IMR-90 (cell line): Measurements from ENCODE around the gene LRRC66. TPM values are rescaled to one million over a fixed set of nuclear protein-coding genes. Genes with fewer than 3 reads are reported as not detected.

Experiments used
- ATAC-seq: fragments of 200-7000 bp; cut with Tn5 transposase; 2 replicates; pipeline ENCODE4 v1.9.1; 2020; ENCODE audit warnings: low read depth, mild to moderate bottlenecking, moderate library complexity
- BruUV-seq: library from RNA; stranded (reverse); fragments of 400-500 nt; replicated peaks from 2 replicates; lab custom pipeline; 2021; lab: Mats Ljungman, UMichigan
- CTCF ChIA-PET: fragments of 300-600 bp; formaldehyde crosslinking; extraction: SDS; loops from one replicate; lab custom pipeline; 2021; ENCODE audit warnings: antibody characterized with exemption; lab: Yijun Ruan, JAX
- POLR2A ChIA-PET: fragments of 300-600 bp; sonication (Branson Sonifier 250); formaldehyde crosslinking; loops from one replicate; lab custom pipeline; 2022; ENCODE audit warnings: antibody characterized with exemption; ENCODE audit not compliant: unreplicated experiment; lab: Charles Lee
- DNase-seq: peaks from one replicate; pipeline ENCODE4 v3.0.0; 2013
- H2AFZ ChIP-seq: replicated peaks from 2 replicates; pipeline ENCODE3; 2013; ENCODE audit warnings: low read length, mild to moderate bottlenecking; ENCODE audit not compliant: poor library complexity
- H2AK5ac ChIP-seq: 2 replicates; pipeline ENCODE4 v1.6.1; 2013; ENCODE audit warnings: low read depth, low read length, inconsistent platforms
- H2AK9ac ChIP-seq: replicated peaks from 2 replicates; pipeline ENCODE3; 2013; ENCODE audit warnings: mild to moderate bottlenecking, low read depth, low read length, moderate library complexity; ENCODE audit not compliant: poor library complexity
- H2BK120ac ChIP-seq: 2 replicates; pipeline ENCODE4 v1.6.1; 2013; ENCODE audit warnings: low read depth, low read length, inconsistent platforms
- H2BK15ac ChIP-seq: 3 replicates; pipeline ENCODE4 v1.6.1; 2013; ENCODE audit warnings: low read depth, low read length, inconsistent platforms
- H2BK20ac ChIP-seq: 2 replicates; pipeline ENCODE4 v1.6.1; 2013; ENCODE audit warnings: low read depth, mild to moderate bottlenecking, inconsistent platforms, low read length, moderate library complexity
- H2BK5ac ChIP-seq: 2 replicates; pipeline ENCODE4 v1.6.1; 2013; ENCODE audit warnings: mild to moderate bottlenecking, low read depth, low read length, inconsistent platforms; ENCODE audit not compliant: poor library complexity, severe bottlenecking
- H3K14ac ChIP-seq: replicated peaks from 2 replicates; pipeline ENCODE4 v1.6.1; 2013; ENCODE audit warnings: low read depth, low read length, inconsistent platforms
- H3K18ac ChIP-seq: 2 replicates; pipeline ENCODE4 v1.6.1; 2013; ENCODE audit warnings: low read depth, low read length, control low read depth
- H3K23ac ChIP-seq: 2 replicates; pipeline ENCODE4 v1.6.1; 2013; ENCODE audit warnings: low read depth, low read length, inconsistent platforms
- H3K27ac ChIP-seq: 2 replicates; pipeline ENCODE4 v1.5.1; 2013; ENCODE audit warnings: mild to moderate bottlenecking, control low read depth, low read length; ENCODE audit not compliant: insufficient read depth
- H3K27me3 ChIP-seq: 2 replicates; pipeline ENCODE4 v1.6.1; 2013; ENCODE audit warnings: low read length; ENCODE audit not compliant: control insufficient read depth, insufficient read depth
- H3K36me3 ChIP-seq: 2 replicates; pipeline ENCODE4 v1.6.1; 2013; ENCODE audit warnings: low read length, mixed read lengths; ENCODE audit not compliant: control insufficient read depth, insufficient read depth
- H3K4ac ChIP-seq: 2 replicates; pipeline ENCODE4 v1.6.1; 2013; ENCODE audit warnings: low read depth, low read length, inconsistent platforms
- H3K4me1 ChIP-seq: 2 replicates; pipeline ENCODE4 v1.6.1; 2013; ENCODE audit warnings: low read length, mixed read lengths; ENCODE audit not compliant: control insufficient read depth, insufficient read depth
- H3K4me2 ChIP-seq: 2 replicates; pipeline ENCODE4 v1.6.1; 2013; ENCODE audit warnings: low read depth, mild to moderate bottlenecking, control low read depth, low read length, moderate library complexity
- H3K4me3 ChIP-seq: 2 replicates; pipeline ENCODE4 v1.5.1; 2013; ENCODE audit warnings: low read depth, mild to moderate bottlenecking, control low read depth, low read length, moderate library complexity; ENCODE audit not compliant: insufficient read depth
- H3K56ac ChIP-seq: 2 replicates; pipeline ENCODE4 v1.6.1; 2013; ENCODE audit warnings: low read length, inconsistent platforms; ENCODE audit not compliant: insufficient read depth; ENCODE audit errors: extremely low read depth
- H3K79me1 ChIP-seq, 2 experiments: 2 replicates each; pipeline ENCODE4 v1.6.1; 2013; ENCODE audit warnings: low read length in 2 of 2, inconsistent platforms in 1 of 2, low read depth in 1 of 2
- H3K9ac ChIP-seq: 2 replicates; pipeline ENCODE4 v1.6.1; 2013; ENCODE audit warnings: low read depth, low read length, control low read depth
- H3K9me1 ChIP-seq: 2 replicates; pipeline ENCODE4 v1.6.1; 2013; ENCODE audit warnings: low read length, inconsistent platforms; ENCODE audit not compliant: insufficient read depth
- H3K9me3 ChIP-seq: 2 replicates; pipeline ENCODE4 v1.6.1; 2013; ENCODE audit warnings: low read length; ENCODE audit not compliant: control insufficient read depth, insufficient read depth
- H4K20me1 ChIP-seq: 2 replicates; pipeline ENCODE4 v1.6.1; 2013; ENCODE audit warnings: low read length, inconsistent platforms; ENCODE audit not compliant: insufficient read depth
- H4K5ac ChIP-seq: 2 replicates; pipeline ENCODE4 v1.6.1; 2013; ENCODE audit warnings: mild to moderate bottlenecking, low read depth, low read length, control low read depth
- H4K8ac ChIP-seq, 2 experiments: 2 replicates each; pipeline ENCODE4 v1.6.1; 2013; ENCODE audit warnings: low read depth in 2 of 2, low read length in 2 of 2, control low read depth in 1 of 2, inconsistent platforms in 1 of 2
- H4K91ac ChIP-seq: 2 replicates; pipeline ENCODE4 v1.6.1; 2013; ENCODE audit warnings: low read depth, low read length, inconsistent platforms; ENCODE audit not compliant: insufficient read depth
- FOS ChIP-seq: fragments of 150-350 bp; IDR thresholded peaks from 2 replicates; pipeline ENCODE4 v1.6.1; 2016; ENCODE audit warnings: low read depth, low read length
- MAFK ChIP-seq: IDR thresholded peaks from 2 replicates; pipeline ENCODE4 v1.6.1; 2012; ENCODE audit warnings: low read depth, low read length, improper control_type of control experiment
- MAZ ChIP-seq: IDR thresholded peaks from 2 replicates; pipeline ENCODE4 v1.6.1; 2012; ENCODE audit warnings: low read depth, mild to moderate bottlenecking, low read length, improper control_type of control experiment, moderate library complexity, borderline replicate concordance
- RFX5 ChIP-seq: IDR thresholded peaks from 2 replicates; pipeline ENCODE4 v1.8.0; 2012; ENCODE audit warnings: low read depth, mild to moderate bottlenecking, low read length, moderate library complexity
- SMC3 ChIP-seq: fragments of 150-350 bp; IDR thresholded peaks from 2 replicates; pipeline ENCODE4 v1.6.1; 2016; ENCODE audit warnings: low read depth, mild to moderate bottlenecking, antibody characterized with exemption, low read length, moderate library complexity
- WGBS, 2 experiments: methylation state at CpG; one replicate each; pipeline versions ENCODE4 v1.1.5 to v1.1.7; 2013; ENCODE audit warnings: missing lambda C conversion rate in 2 of 2; ENCODE audit not compliant: insufficient read length in 1 of 2; ENCODE audit errors: extremely low coverage in 2 of 2; 5-methylcytosine and 5-hydroxymethylcytosine counted together
- dilution Hi-C: fragments of 300-500 bp; cut with HindIII; formaldehyde crosslinking; loops from one replicate; pipeline ENCODE4 v1.14.3; 2018; ENCODE audit warnings: low sequenced_read_pairs; ENCODE audit not compliant: unreplicated experiment
- in situ Hi-C: fragments of 300-500 bp; cut with MboI; formaldehyde crosslinking; loops from 3 replicates; pipeline ENCODE4 v1.14.3; 2019; ENCODE audit warnings: low sequenced_read_pairs, inconsistent platforms, mixed read lengths
- intact Hi-C: fragments of 100-400 bp; cut with micrococcal nuclease; formaldehyde crosslinking; loops from 2 replicates; pipeline ENCODE4 v1.10.0; 2022
- polyA plus RNA-seq, 3 experiments: library from polyadenylated mRNA; depleted of rRNA; stranded (reverse); fragments of >200 nt; gene quantifications; 2 replicates each; pipeline ENCODE4 v1.2.3, GENCODE V29; 2012; ENCODE audit warnings: low replicate concordance in 1 of 3
- total RNA-seq: library from RNA; depleted of rRNA; stranded (reverse); fragments of >200 nt; gene quantifications from 2 replicates; pipeline ENCODE4 v1.2.3, GENCODE V29; 2012
- TF ChIP-seq, protein P1 (sequence below): fragments of 150-350 bp; IDR thresholded peaks from 2 replicates; pipeline ENCODE4 v1.6.1; 2016; ENCODE audit warnings: low read depth, mild to moderate bottlenecking, low read length, moderate library complexity, borderline replicate concordance
- TF ChIP-seq, protein P2 (sequence below): fragments of 150-350 bp; IDR thresholded peaks from 2 replicates; pipeline ENCODE4 v1.6.1; 2017; ENCODE audit warnings: mild to moderate bottlenecking, antibody characterized with exemption, low read length, low read depth

LRRC66 gene
- total and polyA plus RNA-seq, 2 of the 4 experiments (the other 2 are of a cell fraction), result 0.09 to 0.18 TPM

DNA sequence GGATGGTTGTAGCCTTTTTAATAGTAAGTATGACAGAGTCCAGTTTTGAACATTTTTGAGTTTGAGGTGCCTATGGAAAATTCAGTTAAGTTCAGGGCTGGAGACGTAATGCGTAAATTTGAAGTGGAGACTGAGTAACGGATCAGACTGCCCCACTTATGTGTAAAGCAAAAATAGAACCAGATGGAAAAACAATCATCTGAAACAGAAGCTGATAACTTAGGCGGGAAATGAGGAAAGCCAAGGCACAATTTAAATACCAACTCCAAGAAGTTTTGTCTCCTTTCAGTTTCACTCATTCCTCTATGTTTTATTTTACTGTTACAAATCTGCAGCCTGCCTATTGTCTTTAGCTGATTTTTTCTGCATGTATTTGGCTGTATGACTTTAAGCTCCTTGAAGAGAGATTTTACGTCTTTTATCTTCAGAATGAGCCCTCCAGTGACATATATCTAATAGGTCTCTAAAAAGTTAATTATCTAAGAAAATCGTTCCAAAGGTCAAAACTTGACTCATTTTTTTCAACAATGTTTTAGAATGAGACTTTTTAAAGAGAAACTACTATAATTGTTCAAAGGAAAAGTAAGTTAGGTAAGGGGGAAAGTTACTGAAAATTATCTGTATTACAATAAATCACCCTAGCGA lies 16.8 kb upstream of the LRRC66 start (continued):
- no peak for TF ChIP-seq FOS

DNA sequence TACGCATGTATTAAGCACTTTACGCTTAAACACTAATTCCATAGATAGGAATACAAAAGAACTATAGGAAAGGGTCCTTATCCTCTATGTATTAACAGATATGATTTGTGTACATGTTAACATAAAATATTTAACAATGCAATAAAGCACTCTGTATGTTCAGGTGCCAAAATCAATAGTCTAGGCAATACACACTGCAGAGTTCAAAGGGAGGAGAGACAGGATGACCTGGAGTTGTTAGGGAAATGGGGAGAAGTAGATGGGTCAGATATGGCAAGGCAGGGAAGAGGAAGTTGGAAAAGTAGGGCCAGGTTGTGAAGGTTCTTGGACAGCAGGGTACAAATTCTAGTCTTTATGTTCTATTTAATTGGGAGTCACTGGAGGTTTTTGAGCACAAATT lies 15.0 kb upstream of the LRRC66 start:
- peaks cover 6% of the 10 kb centered on the region; the same call in 1 of the 2 replicates for H4K20me1 ChIP-seq
- no CpG with 5 or more reads among the region's 2 CpGs for WGBS, 2 experiments
- 0 out of 2 replicates have a peak, but pooled peaks cover 3% of the 10 kb centered on the region for H3K4me1 ChIP-seq
- H3K9me3 ChIP-seq, result no peaks in the 10 kb centered on the region
- H2AK5ac ChIP-seq, result no peak overlapping the region
- H3K18ac ChIP-seq, result no peak overlapping the region
- H3K36me3 ChIP-seq, result peaks cover 12% of the 10 kb centered on the region
- no peak overlapping the region for H2BK120ac ChIP-seq
- H4K8ac ChIP-seq, result no peak overlapping the region
- no peak overlapping the region for H2AK9ac ChIP-seq
- H2BK15ac ChIP-seq, result no peak overlapping the region
- TF ChIP-seq, protein P1, sequence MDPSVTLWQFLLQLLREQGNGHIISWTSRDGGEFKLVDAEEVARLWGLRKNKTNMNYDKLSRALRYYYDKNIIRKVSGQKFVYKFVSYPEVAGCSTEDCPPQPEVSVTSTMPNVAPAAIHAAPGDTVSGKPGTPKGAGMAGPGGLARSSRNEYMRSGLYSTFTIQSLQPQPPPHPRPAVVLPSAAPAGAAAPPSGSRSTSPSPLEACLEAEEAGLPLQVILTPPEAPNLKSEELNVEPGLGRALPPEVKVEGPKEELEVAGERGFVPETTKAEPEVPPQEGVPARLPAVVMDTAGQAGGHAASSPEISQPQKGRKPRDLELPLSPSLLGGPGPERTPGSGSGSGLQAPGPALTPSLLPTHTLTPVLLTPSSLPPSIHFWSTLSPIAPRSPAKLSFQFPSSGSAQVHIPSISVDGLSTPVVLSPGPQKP, result no peak
- TF ChIP-seq SMC3 (no peak), MAZ (no peak), FOS (no peak), RFX5 (no peak), MAFK (no peak)
- TF ChIP-seq, protein P2, sequence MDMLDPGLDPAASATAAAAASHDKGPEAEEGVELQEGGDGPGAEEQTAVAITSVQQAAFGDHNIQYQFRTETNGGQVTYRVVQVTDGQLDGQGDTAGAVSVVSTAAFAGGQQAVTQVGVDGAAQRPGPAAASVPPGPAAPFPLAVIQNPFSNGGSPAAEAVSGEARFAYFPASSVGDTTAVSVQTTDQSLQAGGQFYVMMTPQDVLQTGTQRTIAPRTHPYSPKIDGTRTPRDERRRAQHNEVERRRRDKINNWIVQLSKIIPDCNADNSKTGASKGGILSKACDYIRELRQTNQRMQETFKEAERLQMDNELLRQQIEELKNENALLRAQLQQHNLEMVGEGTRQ, result no peak
- H2BK5ac ChIP-seq, result no peak overlapping the region
- H2BK20ac ChIP-seq, result no peak overlapping the region
- no peak overlapping the region for H3K4ac ChIP-seq
- no peak overlapping the region; the same call in 1 of the 2 replicates for H3K9ac ChIP-seq
- CTCF ChIA-PET, result interaction anchor here (0.6 kb wide), 1 partner anchor 51 kb away, joined by 3 read pairs; no protein-coding TSS in a partner anchor
- POLR2A ChIA-PET, result no interaction called here
- intact Hi-C loops (loop anchor here (5.0 kb wide), 1 partner anchor 193 kb away; the partner anchor contains the start of gene DCUN1D4), in situ Hi-C loops (loop anchor here (10.0 kb wide), 1 partner anchor 140 kb away; no protein-coding TSS in a partner anchor), dilution Hi-C loops (no loop called here)
- H2AFZ ChIP-seq, result no peak overlapping the region
- H4K91ac ChIP-seq, result no peak overlapping the region
- no peak overlapping the region for H3K27ac ChIP-seq
- no peak overlapping the region for H3K23ac ChIP-seq
- no peak overlapping the region for H3K14ac ChIP-seq
- H3K9me1 ChIP-seq, result peaks cover 11% of the 10 kb centered on the region
- no peaks in the 10 kb centered on the region; the same call in 1 of the 2 replicates for H3K27me3 ChIP-seq
- H4K5ac ChIP-seq, result no peak overlapping the region
- H3K4me3 ChIP-seq, result no peak overlapping the region
- BruUV-seq, result no TSS peak
- DNase-seq (no peak), ATAC-seq (no peak)
- peaks cover 30 to 53% of the 10 kb centered on the region in 2 experiments for H3K79me1 ChIP-seq
- no peak overlapping the region for H3K4me2 ChIP-seq
- no peak overlapping the region for H3K56ac ChIP-seq
